HCT116 (cell line): ENCODE measurements around the gene KCNG1. TPM values are rescaled to one million over a fixed set of nuclear protein-coding genes. Genes with fewer than 3 reads are reported as not detected.

Experiments
- ELF1 ChIP-seq: IDR thresholded peaks from 2 replicates; pipeline ENCODE4 v1.6.1; 2012; ENCODE audit warnings: low read depth, borderline replicate concordance
- EZH2 ChIP-seq: fragments of 200-600 bp; sonication (generic); IDR thresholded peaks from 2 replicates; pipeline ENCODE4 v1.6.1; 2017; ENCODE audit warnings: antibody characterized with exemption, mixed run types
- JUND ChIP-seq: IDR thresholded peaks from 2 replicates; pipeline ENCODE4 v1.6.1; 2012
- ZBTB33 ChIP-seq: IDR thresholded peaks from 2 replicates; pipeline ENCODE4 v1.6.1; 2011; ENCODE audit warnings: mild to moderate bottlenecking, low read length, moderate library complexity; ENCODE audit not compliant: insufficient replicate concordance; ENCODE audit errors: extremely low read depth
- ZFX ChIP-seq: fragments of 450-650 bp; IDR thresholded peaks from 2 replicates; pipeline ENCODE4 v1.6.1; 2017
- total RNA-seq: library from RNA; stranded (reverse); gene quantifications from one replicate; pipeline ENCODE4 v1.2.1, GENCODE V29; 2021; ENCODE audit not compliant: unreplicated experiment
- TF ChIP-seq, protein P1 (sequence below): IDR thresholded peaks from 2 replicates; pipeline ENCODE4 v1.6.1; 2012; ENCODE audit warnings: low read depth

Gene KCNG1
- total RNA-seq, 1 experiment from 2014 or later, result 54.6 TPM

DNA sequence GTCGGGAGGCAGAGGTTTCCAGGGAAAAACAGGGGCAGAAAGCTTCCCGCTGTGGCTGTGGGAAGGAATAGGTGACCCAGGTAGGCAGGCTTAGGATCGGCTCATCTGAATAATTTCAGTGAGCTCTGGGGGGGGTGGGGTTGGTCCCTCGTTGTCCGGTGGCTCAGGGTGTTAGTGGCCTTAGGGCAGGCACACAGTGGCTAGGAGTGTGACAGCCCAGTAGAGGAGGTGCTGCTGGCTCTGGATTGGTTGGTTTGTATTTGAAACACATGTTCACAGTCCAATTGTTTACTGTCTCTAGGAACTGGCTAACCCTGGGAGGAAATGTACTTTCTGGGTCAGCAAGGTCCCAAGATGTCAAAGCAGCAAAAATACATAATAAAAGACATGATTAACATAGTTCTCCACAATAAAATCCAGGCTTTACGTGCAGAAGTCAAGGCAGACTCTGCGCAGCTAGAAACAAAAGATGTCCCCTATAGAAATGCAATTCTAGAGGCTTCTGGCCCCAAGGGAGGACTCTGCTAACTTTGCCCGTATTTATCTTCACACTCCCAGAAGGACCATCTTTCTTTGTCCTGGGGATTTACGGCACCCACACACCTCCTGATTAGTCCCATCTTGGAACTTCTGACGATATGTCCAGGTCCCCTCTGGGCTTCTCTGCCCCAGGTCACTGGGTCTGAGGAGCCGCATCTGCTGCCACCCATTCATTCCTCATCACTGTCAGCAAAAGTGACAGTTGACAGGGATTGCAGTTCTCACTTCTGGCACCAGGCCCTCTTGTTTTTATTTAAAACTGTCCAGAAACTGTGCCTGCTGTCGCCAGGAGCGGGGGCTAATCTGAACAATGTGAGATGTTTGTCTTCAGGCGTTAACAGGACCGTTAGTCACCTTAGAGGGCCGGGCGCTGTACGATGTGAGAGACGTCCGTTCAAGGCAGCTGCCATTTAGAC is 45.6 kb downstream of the KCNG1 start (continued):
- TF ChIP-seq, protein P1, sequence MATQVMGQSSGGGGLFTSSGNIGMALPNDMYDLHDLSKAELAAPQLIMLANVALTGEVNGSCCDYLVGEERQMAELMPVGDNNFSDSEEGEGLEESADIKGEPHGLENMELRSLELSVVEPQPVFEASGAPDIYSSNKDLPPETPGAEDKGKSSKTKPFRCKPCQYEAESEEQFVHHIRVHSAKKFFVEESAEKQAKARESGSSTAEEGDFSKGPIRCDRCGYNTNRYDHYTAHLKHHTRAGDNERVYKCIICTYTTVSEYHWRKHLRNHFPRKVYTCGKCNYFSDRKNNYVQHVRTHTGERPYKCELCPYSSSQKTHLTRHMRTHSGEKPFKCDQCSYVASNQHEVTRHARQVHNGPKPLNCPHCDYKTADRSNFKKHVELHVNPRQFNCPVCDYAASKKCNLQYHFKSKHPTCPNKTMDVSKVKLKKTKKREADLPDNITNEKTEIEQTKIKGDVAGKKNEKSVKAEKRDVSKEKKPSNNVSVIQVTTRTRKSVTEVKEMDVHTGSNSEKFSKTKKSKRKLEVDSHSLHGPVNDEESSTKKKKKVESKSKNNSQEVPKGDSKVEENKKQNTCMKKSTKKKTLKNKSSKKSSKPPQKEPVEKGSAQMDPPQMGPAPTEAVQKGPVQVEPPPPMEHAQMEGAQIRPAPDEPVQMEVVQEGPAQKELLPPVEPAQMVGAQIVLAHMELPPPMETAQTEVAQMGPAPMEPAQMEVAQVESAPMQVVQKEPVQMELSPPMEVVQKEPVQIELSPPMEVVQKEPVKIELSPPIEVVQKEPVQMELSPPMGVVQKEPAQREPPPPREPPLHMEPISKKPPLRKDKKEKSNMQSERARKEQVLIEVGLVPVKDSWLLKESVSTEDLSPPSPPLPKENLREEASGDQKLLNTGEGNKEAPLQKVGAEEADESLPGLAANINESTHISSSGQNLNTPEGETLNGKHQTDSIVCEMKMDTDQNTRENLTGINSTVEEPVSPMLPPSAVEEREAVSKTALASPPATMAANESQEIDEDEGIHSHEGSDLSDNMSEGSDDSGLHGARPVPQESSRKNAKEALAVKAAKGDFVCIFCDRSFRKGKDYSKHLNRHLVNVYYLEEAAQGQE, result no peak
- TF ChIP-seq ELF1 (no peak), ZBTB33 (no peak), JUND (no peak), ZFX (no peak), EZH2 (no peak)
